GM18502 (cell line): ENCODE data around the gene PCOLCE2.

Experiments
- ATAC-seq: cut with Tn5 transposase; IDR thresholded peaks from one replicate; pipeline ENCODE4 v1.9.1; 2021; ENCODE audit warnings: mild to moderate bottlenecking; ENCODE audit not compliant: unreplicated experiment, poor library complexity

The PCOLCE2 gene

GRCh38 chr3:142888481-142889211, at the start of gene PCOLCE2:
Gene PCOLCE2 (minus strand): TSS chr3:142889083. CDS start chr3:142888896, 187 bp downstream.
- peak; percentile 45 for ATAC-seq

GRCh38 chr3:142935963-142936362, 47.1 kb upstream of the PCOLCE2 start:
- no peak for ATAC-seq

- no peak for ATAC-seq
Observed at GRCh38 chr3:142934887-142935269, 46.0 kb upstream of the PCOLCE2 start.

DNA sequence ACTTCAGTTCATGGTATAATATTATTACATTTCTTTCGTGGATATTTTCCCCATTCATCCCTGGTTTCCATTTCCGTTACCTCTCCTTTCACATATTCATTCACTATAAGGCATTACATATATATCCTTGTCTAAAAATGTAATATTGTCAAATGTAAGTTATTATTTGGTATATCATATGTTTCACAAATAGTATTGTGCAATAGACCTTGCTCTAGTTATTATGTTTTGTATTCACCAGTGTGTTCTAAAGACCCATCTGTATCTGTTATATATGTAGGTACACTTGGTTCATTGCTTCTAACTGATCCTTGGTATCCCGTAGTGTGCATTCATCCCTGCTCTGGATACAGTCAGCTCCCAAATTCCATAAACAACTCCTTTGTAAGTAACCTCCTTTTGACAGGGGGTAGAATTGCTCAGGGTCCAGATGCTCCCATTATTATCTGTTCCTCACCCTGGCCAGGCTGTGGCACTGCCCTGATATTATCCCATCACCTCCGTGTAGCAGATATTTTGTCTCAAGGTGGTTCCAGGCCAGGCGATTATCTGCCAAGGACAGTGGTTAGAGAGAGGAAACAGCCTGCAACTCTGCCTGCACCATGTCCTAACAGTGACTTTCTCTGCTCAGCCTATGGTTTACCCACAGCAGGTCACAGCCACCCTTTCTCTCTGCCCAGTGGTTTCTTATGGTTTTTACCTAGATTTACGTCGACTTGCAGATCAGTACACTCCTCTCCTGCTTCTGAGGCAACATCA, 45.4 kb upstream of the PCOLCE2 start:
- no peak for ATAC-seq

DNA sequence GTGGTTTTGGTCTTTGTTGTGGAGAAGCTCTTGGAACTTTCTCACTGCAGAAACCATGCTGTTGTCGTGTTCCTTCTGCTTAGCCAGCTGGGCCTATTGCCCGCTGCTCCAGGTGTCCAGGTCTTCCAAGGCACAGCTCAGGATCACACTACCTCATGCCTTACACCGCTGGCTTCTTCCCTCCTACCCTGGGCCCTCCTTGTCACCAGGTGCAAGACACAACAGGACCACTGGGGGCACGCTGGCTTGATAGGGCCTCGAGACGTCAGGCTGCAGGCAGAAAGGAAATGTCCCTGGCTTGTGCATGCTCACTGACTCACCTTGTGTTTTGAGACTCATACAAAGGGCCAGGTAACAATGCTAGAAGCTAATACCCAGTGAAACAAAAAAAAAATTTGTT, 42.3 kb upstream of the PCOLCE2 start:
- peak; percentile 94 for ATAC-seq

GRCh38 chr3:142930463-142930862, 41.6 kb upstream of the PCOLCE2 start:
- no peak for ATAC-seq

DNA sequence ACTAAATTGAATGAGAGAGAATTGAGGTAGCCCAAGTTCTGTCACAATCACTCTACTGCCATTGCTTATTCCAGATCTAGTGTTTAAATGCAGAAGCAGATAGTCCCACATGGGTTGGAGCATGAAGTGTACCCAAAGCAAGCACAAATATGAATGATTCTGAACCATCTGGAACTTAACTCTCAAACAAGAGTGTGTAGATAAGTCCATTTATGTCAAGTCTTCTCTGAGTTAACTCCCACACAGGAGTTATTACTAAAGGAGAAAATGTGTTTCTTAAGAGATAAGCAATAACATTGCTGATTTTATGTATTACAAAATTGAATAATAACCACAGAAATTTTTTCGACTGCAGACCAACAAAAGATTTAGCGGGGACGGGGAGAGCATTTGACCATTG, 41.0 kb upstream of the PCOLCE2 start:
- no peak for ATAC-seq

DNA sequence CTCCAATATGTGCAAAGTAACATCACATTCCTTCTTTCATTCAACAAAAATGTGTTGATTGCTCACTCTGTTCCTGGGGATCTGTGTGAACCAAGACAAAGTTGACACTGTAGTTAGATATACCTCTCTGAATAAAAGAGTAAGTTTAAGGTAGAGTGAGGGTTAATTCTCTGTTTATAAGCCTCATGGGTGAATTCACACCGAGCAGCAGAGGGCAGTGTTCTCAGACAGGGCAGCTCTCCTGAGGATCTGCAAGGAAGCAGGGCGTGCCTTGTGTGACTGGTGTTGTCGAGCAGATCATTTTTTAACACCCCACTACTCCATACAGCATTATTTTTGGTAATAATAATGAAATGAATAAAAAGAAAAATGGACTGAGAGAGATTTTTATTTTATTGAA, 40.2 kb upstream of the PCOLCE2 start:
- ATAC-seq = peak; percentile 68

DNA sequence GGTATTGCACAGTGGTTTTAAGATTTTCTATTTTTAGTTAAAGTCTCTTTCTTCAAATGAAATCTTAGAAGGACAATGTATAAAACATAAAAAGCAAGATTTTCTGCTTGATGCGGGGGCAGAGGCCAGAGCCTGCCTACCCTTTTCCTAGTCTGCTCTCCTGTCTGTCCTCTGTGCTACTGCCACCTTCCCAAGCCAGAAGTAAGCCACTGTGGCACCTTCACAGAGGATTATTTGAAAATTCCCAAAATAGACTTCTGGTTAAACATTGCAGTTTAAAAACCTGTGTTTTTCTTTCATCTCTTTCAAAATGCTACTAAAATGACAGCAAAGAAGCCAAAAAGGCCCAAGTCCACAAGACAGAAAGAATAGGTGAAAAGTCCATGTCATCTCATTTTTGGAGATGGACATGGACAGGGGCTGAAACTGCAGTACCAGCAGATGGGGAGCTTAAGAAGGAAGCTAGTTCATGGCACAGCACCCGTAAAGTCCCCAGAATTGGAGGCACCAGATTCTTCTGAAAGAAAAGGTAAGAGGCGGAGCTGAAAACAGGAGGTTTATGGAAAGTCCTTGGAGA, 37.6 kb upstream of the PCOLCE2 start:
- ATAC-seq = no peak

DNA sequence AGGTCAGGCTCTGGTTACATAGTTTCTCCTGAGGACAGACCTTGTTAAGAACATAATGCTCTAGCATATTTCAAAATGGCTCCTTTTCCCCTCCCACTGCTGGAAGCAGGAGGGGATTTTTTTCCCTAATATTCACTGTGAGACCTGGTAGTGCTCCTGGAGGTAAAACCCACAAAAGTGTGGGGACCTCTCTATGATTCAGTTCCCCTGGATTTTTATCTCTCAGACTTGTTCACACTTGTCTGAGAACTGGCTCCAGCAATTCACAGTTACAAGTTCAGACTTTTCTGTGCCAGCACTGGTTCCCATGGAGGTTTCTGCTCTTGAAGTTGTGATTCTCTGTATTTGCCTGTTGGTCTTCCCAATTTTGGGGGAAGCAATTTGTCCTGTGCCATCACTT, 36.3 kb upstream of the PCOLCE2 start:
- ATAC-seq = no peak

- ATAC-seq = no peak
Observed at GRCh38 chr3:142923694-142924093, 34.8 kb upstream of the PCOLCE2 start.

DNA sequence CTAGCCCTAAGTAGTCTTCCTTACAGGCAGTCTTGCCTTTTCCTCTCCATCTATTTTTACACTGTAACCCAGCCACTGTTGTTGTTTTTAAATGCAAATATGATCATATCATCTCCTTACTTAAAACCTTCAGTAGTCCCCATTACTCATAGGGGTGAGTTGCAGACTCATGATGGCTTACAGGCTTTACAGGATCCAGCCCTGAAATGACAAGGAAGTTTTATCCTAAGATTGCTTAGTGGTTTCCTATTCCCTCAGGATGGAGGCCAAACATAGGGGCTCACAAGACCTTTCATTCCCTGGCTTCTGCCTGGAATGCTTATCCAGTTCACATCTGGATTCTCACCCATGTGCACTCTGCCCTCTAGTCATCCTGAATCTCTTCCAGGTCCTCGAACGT, 27.7 kb upstream of the PCOLCE2 start:
- no peak for ATAC-seq

- no peak for ATAC-seq
Observed at GRCh38 chr3:142915636-142916035, 26.8 kb upstream of the PCOLCE2 start.

GRCh38 chr3:142914286-142914811, 25.5 kb upstream of the PCOLCE2 start:
- no peak for ATAC-seq

- ATAC-seq = no peak
Observed at GRCh38 chr3:142913432-142913831, 24.5 kb upstream of the PCOLCE2 start.

DNA sequence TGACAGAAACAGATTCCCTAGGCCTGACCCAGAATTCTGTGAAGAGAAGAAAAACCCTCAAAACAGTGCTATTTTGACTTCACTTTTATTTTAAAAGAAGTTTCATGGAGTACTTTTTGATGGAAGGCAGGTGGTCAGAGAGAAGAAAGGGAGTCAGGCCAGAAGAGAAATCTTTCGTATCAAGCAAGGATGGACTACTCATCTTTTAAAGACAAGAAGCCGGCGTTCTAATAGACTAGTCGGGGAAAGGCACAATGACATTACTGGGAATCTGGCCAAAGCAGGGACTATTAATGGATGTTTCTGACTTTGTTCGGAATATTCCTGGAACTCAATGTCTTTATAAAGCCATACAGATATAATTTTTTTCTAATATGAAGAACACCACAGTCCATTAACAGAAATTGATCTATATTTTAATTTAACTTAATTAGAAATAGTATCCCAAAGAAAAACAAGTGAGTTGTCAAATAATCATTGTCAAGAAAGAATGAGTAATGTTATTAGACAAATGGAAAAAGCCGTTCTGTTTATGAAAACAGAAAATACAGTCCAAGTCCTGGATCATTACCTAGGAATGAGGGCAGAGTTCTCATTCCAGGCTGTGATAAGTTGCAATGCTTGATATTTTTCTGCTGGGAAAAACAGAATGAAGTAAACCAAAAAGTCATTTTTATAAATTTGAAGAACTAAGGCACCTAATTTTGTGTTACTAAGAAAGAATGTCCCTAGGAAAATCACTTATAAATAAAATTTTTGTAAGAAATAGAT, 23.7 kb upstream of the PCOLCE2 start:
- ATAC-seq = no peak

- no peak for ATAC-seq
Observed at GRCh38 chr3:142910280-142910679, 21.4 kb upstream of the PCOLCE2 start.

DNA sequence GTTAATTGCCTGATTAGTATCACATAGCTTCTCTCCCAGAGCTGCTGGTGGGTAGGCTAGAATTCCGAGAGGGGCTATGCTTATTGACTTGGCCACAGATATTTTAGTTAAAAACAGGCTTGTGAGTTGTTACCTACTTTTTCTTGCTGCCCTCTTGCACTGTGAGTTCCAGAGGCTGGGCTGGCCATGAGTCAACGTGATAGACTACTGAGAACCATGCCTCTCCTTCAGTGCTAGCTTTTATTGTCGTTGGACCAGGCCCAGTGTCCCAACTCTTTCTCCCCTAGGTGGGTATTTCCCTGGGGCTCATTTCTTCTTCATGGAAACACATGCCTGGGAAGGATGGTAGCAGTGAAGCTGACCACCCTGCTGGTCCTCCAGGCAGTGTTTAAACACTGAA, 20.4 kb upstream of the PCOLCE2 start:
- no peak for ATAC-seq

DNA sequence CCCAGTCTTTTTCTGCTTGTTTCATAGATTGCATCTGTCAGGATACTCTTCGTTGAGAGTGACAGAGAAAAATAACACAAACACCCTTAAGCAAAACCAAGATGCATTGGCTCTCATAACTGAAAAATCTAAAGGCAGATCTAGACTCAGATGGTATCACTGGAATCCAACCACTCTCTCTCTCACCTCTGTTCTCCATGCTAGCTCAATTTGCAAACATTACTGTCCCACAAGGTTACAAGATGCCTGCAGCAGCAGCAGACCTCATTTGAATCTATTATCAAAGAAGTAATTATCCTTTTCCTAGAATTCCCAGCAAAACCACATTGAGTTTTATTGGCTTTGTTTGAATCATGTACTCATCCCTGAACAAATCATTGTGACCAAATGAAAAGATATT, 19.1 kb upstream of the PCOLCE2 start:
- ATAC-seq = no peak

- peak; percentile 76 for ATAC-seq
Observed at GRCh38 chr3:142904639-142905436, 16.0 kb upstream of the PCOLCE2 start.
